ENCODE data around the gene CFAP54.

Gene CFAP54

GRCh38 chr12:96902076-96902475, 412.7 kb downstream of the CFAP54 start:
- no peak for DNase-seq

GRCh38 chr12:96906498-96906848, 417.1 kb downstream of the CFAP54 start:
- DNase-seq: no peak

DNA sequence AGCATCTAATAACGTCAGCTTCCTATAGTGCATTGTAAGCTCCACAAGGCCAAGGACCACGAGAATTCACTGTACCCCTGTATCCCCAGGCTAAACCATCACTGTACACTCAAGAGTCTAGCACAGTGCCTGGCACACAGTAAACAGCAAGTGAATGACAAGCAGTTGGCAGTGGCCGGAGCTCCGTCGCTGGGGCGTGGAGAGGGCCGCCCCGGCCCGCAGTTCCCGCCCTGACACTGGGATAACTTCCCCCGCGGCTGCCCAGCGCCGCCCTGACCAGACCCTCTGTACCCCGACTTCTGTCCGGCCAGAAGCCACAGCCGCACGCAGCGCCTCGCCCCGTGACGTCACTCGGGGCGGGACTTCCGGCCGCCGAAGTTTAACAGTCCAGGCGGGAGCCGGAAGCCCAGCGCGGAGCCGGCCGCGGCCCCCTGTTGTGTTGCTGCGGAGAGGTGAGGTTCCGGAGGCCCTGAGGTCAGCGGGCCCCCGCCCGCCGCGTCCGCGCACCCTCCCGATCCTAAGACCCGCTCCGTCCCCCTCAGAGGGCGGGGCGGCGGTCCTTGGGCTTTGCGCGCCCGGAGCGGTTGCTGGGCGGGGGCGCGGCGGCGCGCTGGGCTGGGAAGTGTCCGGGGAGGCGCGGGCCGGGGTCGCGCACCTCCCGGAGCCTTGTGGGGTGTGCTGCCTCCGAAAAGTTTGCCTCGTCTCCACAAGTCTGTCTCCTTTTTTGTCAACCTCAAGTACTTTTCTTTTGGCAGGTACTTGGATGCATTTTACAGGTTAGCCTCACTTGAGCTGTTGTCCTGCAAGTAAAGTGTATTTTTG, 417.7 kb downstream of the CFAP54 start, which contains the start of gene NEDD1:
NEDD1 (plus strand) TSS at position 409 of the 822 bp plus-strand sequence. CDS start 2,503 bp downstream, outside the sequence.
- peak; percentile 54 for DNase-seq

GRCh38 chr12:96907671-96908422, 418.5 kb downstream of the CFAP54 start:
- DNase-seq: no peak

DNA sequence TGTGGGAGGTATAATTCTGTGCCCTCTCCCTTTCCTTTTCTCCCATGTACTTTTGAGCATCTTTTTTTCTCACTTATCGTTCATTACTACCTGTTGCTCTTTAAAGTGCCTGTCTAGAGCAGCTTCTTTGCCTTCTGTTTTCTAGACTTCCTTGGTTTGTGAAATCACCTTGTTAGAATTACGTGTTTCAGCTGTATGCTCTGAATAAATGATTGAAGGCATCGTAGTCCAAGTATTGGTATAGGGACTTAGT, 419.0 kb downstream of the CFAP54 start:
- no peak for DNase-seq

DNA sequence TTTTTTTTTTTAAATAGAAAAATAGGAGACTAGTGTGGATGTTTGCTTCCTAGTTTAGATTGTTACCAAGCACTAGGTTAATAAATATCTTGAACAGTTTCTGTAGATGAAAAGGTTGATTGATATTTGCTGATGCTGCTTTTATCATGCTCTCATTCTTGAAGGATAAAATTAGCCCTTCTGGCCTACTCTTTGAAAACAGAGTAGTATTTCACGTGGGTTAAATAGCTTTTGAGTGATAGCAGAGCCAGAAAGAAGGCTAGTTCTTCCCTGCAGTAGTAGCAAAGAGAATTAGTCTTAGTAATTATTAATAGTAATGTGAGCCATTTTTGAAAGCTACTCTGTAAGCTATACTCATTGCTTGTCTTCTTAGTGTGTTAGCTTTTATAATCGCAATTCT, 422.9 kb downstream of the CFAP54 start:
- no peak for DNase-seq

DNA sequence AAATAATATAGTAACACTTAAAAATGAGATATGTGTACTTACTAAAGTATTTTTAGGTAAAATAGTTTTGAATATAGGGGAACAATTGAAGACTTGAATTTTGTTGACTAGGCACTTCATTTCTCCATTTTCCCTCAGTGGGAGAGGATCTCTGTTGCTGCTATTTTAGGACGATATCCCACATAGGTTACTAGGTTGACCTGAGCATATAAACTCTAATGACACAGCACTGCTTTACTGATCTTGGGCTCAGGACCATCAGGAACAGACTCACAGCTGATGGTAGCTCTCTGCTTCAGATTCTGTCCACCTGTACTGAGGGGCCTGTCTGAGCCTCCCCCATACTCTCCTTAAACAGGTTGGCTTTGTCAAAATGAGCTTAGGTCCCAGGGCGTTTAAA, 423.6 kb downstream of the CFAP54 start:
- DNase-seq: no peak

GRCh38 chr12:96919510-96920210, 430.3 kb downstream of the CFAP54 start:
- no peak for DNase-seq
